Esophagus muscularis mucosa (tissue), 4 donors: Measurements from ENCODE around the gene PROX2. TPM values are rescaled to one million over a fixed set of nuclear protein-coding genes. Genes with fewer than 3 reads are reported as not detected.
A peak's percentile ranks its signal among the peaks of the same experiment; 100 is the strongest.

Source experiments
- DNase-seq: peaks from one replicate; pipeline ENCODE4 v3.0.0-alpha.2; 2017; ENCODE audit errors: extremely low spot score
- H3K27ac ChIP-seq, 4 donors: fragments of 200-600 bp; sonication (generic); replicated peaks in 1 of 4; 1 replicate in 3 of 4; 2 replicates in 1 of 4; pipeline ENCODE4 v1.5.1; 2016 to 2019; ENCODE audit warnings: mild to moderate bottlenecking in 1 of 4
- H3K27me3 ChIP-seq, 4 donors: fragments of 200-600 bp; sonication (generic); one replicate each; pipeline versions ENCODE4 v1.5.1 to v1.6.0; 2016 to 2019
- H3K36me3 ChIP-seq, 4 donors: fragments of 200-600 bp; sonication (generic); one replicate each; pipeline ENCODE4 v1.5.1; 2016 to 2019
- H3K4me1 ChIP-seq, 4 donors: fragments of 200-600 bp; sonication (generic); one replicate each; pipeline ENCODE4 v1.5.1; 2016 to 2019
- H3K4me3 ChIP-seq, 4 donors: fragments of 200-600 bp; sonication (generic); 1 replicate in 2 of 4; 2 replicates in 2 of 4; pipeline ENCODE4 v1.5.1; 2016 to 2019; ENCODE audit warnings: mild to moderate bottlenecking in 4 of 4, moderate library complexity in 1 of 4
- H3K9me3 ChIP-seq, 4 donors: fragments of 200-600 bp; sonication (generic); 1 replicate in 3 of 4; 2 replicates in 1 of 4; pipeline ENCODE4 v1.5.1; 2016 to 2019
- EP300 ChIP-seq: sonication (generic); formaldehyde crosslinking; IDR thresholded peaks from one replicate; pipeline ENCODE4 v1.6.1; 2017; ENCODE audit warnings: antibody characterized with exemption
- POLR2A ChIP-seq: fragments of 450-650 bp; IDR thresholded peaks from one replicate; pipeline ENCODE4 v1.6.1; 2017; ENCODE audit warnings: antibody characterized with exemption, moderate library complexity, mild to moderate bottlenecking, low read depth
- POLR2AphosphoS5 ChIP-seq, 2 donors: sonication (generic); formaldehyde crosslinking; IDR thresholded peaks; one replicate each; pipeline ENCODE4 v1.6.1; 2017; ENCODE audit warnings: antibody characterized with exemption in 2 of 2
- WGBS: methylation state at CpG from one replicate; pipeline ENCODE4 v1.1.5; 2018; 5-methylcytosine and 5-hydroxymethylcytosine counted together
- intact Hi-C: fragments of 100-400 bp; cut with DNase I; formaldehyde crosslinking; loops from one replicate; pipeline ENCODE4 v1.15.1; 2023
- total RNA-seq, 4 donors: library from RNA; depleted of rRNA; stranded (reverse); fragments of >200 nt; gene quantifications; one replicate each; pipeline versions ENCODE4 v1.1.0 to v1.2.1, GENCODE V29; 2016
- TF ChIP-seq, protein P1 (sequence below), 3 experiments: fragments of 200-600 bp in 2 of 3; fragments of 450-650 bp in 1 of 3; sonication (generic) in 2 of 3; IDR thresholded peaks; one replicate each; pipeline ENCODE4 v1.5.1; 2017 to 2019; ENCODE audit warnings: antibody characterized with exemption in 3 of 3, mild to moderate bottlenecking in 2 of 3, moderate library complexity in 1 of 3

PROX2 gene
- total RNA-seq, 4 donors from 2014 or later: not detected

DNA sequence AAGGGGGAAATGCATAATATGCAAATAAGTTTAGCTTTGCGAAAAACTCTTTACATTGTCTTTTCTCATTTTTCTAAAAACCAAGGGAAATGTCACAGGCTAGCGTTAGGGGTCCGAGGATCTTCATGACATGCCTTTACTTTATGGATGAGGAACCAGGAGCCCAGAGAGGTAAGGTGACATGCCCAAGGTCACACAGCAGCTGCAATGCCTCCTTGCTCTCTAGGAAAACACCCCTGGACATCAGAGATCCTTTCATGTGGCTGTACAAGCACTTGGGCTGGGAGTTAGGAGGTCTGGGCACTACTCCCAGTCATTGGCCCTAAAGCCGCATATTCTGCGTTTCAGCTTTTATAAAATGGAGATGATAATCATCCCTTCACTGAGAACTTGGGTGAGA is 741 bp downstream of the PROX2 start:
- Histone ChIP-seq H3K36me3 (no peaks in the 10 kb centered on the region), H3K4me1 (peaks cover 0 to 3% (median 0%) of the 10 kb centered on the region in 4 donors), H3K27me3 (no peaks in the 10 kb centered on the region), H3K27ac (no peak overlapping the region), H3K9me3 (no peaks in the 10 kb centered on the region), H3K4me3 (no peak overlapping the region)
- DNase-seq: no peak
- WGBS: 95% methylated on average over 5 of the region's 5 CpGs
- TF ChIP-seq EP300 (no peak), POLR2AphosphoS5 (IDR thresholded peaks at IDR 0.05) (no peak)
- intact Hi-C loops: no loop called here

DNA sequence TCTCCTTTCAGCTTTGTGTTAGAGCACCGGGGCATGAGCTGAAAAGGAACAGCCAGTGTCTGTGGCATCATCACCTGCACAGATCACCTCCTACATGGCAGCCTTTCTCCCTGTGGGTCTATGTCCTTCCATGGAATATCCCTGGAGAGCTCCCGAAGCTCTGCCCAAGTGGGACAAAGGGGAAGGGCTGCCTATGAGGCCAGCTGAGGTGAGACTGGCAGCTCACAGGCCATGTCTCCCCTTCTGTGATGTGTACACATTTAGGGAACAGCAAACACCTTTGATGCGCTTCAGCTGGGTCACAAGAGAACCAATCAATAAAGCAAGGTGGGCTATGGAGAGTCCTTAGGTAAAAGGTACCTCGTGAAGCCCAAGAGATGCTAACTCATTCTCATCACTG is 4.1 kb downstream of the PROX2 start:
- no peak overlapping the region for H3K27ac ChIP-seq
- intact Hi-C loops: no loop called here
- no peak overlapping the region for H3K4me3 ChIP-seq
- H3K4me1 ChIP-seq: peaks cover 0 to 3% (median 0%) of the 10 kb centered on the region in 4 donors
- DNase-seq: no peak
- no peaks in the 10 kb centered on the region for H3K27me3 ChIP-seq
- H3K36me3 ChIP-seq: no peaks in the 10 kb centered on the region
- no peaks in the 10 kb centered on the region for H3K9me3 ChIP-seq
- WGBS: 98% methylated on average over 4 of the region's 4 CpGs
- TF ChIP-seq EP300 (no peak), POLR2A (no peak), POLR2AphosphoS5 (IDR thresholded peaks at IDR 0.05) (no peak)
- TF ChIP-seq, protein P1, sequence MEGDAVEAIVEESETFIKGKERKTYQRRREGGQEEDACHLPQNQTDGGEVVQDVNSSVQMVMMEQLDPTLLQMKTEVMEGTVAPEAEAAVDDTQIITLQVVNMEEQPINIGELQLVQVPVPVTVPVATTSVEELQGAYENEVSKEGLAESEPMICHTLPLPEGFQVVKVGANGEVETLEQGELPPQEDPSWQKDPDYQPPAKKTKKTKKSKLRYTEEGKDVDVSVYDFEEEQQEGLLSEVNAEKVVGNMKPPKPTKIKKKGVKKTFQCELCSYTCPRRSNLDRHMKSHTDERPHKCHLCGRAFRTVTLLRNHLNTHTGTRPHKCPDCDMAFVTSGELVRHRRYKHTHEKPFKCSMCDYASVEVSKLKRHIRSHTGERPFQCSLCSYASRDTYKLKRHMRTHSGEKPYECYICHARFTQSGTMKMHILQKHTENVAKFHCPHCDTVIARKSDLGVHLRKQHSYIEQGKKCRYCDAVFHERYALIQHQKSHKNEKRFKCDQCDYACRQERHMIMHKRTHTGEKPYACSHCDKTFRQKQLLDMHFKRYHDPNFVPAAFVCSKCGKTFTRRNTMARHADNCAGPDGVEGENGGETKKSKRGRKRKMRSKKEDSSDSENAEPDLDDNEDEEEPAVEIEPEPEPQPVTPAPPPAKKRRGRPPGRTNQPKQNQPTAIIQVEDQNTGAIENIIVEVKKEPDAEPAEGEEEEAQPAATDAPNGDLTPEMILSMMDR (IDR thresholded peaks at IDR 0.05): no peak

DNA sequence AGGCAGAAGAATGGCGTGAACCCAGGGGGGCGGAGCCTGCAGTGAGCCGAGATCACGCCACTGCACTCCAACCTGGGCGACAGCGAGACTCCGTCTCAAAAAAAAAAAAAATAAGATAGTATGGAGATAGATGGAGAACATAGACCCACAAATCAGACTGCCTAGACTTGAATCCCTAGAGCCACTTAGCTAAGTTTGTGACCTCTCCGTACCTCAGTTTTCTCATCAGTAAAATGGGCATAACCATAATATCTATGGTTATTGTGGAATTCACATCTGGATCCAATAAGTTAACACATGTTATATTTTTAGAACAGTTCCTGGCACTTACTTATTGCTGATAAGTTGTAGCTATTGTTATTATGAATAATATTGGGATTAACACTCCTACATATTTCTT is 7.2 kb downstream of the PROX2 start:
- TF ChIP-seq POLR2AphosphoS5 (IDR thresholded peaks at IDR 0.05) (no peak), POLR2A (no peak), EP300 (no peak)
- TF ChIP-seq, protein P1 (IDR thresholded peaks at IDR 0.05): no peak
- intact Hi-C loops: no loop called here
- WGBS: 91% methylated on average over 8 of the region's 8 CpGs

DNA sequence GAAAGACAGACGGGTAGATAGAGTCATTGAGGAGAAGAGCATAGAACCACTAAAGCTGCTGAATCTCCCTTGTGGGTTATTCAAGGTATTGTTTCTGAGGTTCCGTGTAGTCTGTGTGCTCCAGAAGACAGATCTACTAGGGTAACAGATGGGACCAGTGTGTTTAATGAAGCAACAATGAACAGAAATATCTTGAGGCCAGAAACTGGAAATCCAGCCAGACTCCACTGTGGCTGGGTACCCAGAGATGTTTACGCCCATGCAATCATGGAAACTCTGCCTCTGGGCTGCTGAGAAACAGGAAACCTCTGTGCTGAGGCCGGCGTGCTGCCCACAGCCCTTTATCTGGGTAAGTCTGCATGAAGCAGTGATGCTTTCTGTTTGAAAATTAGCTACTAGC is 8.3 kb downstream of the PROX2 start:
- no peak for DNase-seq
- H3K36me3 ChIP-seq: no peaks in the 10 kb centered on the region
- intact Hi-C loops: no loop called here
- TF ChIP-seq, protein P1 (IDR thresholded peaks at IDR 0.05): no peak
- no peak for TF ChIP-seq EP300
- TF ChIP-seq POLR2AphosphoS5 (IDR thresholded peaks at IDR 0.05): peak in 1 of 2 donors; percentile 13
- TF ChIP-seq POLR2A: no peak
- no peaks in the 10 kb centered on the region for H3K27me3 ChIP-seq
- WGBS: 47% methylated on average over 5 of the region's 5 CpGs
- no peak overlapping the region for H3K27ac ChIP-seq
- no peaks in the 10 kb centered on the region for H3K4me1 ChIP-seq
- no peaks in the 10 kb centered on the region for H3K9me3 ChIP-seq
- H3K4me3 ChIP-seq: no peak overlapping the region

More for the DNA sequence above, 7.2 kb downstream of the PROX2 start:
- Histone ChIP-seq H3K4me3 (no peak overlapping the region), H3K4me1 (no peaks in the 10 kb centered on the region), H3K36me3 (no peaks in the 10 kb centered on the region), H3K9me3 (no peaks in the 10 kb centered on the region), H3K27ac (no peak overlapping the region), H3K27me3 (no peaks in the 10 kb centered on the region)
- no peak for DNase-seq

DNA sequence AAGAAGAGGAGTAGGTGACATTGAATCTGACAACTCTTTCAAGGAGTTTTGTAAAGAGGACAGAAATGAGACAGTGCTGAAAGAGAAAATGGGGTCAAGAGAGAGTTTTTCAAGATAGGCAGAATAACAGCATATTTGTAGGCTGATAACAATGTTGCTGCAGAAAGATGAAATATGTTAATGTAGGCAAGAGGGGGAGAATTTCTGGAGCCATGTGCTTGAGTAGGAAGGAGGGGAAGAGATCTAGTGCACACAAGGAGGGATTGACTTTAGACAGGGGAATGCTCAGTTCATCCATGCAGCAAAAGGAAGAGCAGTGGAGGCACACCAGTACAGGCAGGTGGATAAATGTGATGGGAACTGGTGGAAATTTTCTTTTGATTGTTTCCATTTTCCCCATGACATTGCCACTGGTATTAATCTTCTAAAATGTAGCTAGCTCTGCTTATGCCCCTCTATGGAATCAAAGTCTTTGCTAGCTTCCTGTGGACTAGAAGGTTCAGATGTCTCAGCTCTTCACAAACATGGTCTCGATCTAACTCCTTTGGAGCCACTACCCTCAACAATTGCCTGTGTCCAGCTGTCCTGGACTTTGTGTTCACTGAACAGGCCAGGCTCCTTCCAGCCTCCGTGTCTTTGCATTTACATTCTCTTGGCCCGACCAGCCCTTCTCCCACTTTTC is 9.1 kb downstream of the PROX2 start:
- Histone ChIP-seq H3K4me1 (no peaks in the 10 kb centered on the region), H3K27ac (no peak overlapping the region), H3K36me3 (no peaks in the 10 kb centered on the region), H3K4me3 (no peak overlapping the region), H3K27me3 (no peaks in the 10 kb centered on the region), H3K9me3 (no peaks in the 10 kb centered on the region)
- intact Hi-C loops: no loop called here
- 79% methylated on average over 3 of the region's 3 CpGs for WGBS
- DNase-seq: no peak
- TF ChIP-seq EP300: no peak
- no peak for TF ChIP-seq POLR2A
- TF ChIP-seq, protein P1 (IDR thresholded peaks at IDR 0.05): no peak
- TF ChIP-seq POLR2AphosphoS5 (IDR thresholded peaks at IDR 0.05): no peak
